NCI-H1694 (cell line): ENCODE data around the gene ZYG11A.

ENCODE experiments used
- DNase-seq: peaks from one replicate; lab custom pipeline; 2025; lab: John Stamatoyannopoulos, UW

The ZYG11A gene

GRCh38 chr1:52918201-52918600, 75.6 kb downstream of the ZYG11A start:
- DNase-seq = no peak

- no peak for DNase-seq
These were observed 76.6 kb downstream of the ZYG11A start for GRCh38 chr1:52919051-52919722.

GRCh38 chr1:52919723-52920483, 77.3 kb downstream of the ZYG11A start:
- no peak for DNase-seq

- DNase-seq = no peak
These were observed 78.3 kb downstream of the ZYG11A start for GRCh38 chr1:52920791-52921291.

- DNase-seq = no peak
These were observed 83.0 kb downstream of the ZYG11A start for GRCh38 chr1:52925571-52926005.

- no peak for DNase-seq
These were observed 84.3 kb downstream of the ZYG11A start for GRCh38 chr1:52926864-52927211.

- DNase-seq = peak; percentile 33
These were observed 84.9 kb downstream of the ZYG11A start, which contains the start of gene SCP2 for GRCh38 chr1:52927212-52928014. Gene SCP2, plus strand, starts transcription at chr1:52927276. Its CDS starts 121 bp downstream, at chr1:52927397.

GRCh38 chr1:52928015-52928404, 85.5 kb downstream of the ZYG11A start:
- DNase-seq = no peak

GRCh38 chr1:52929019-52929418, 86.5 kb downstream of the ZYG11A start:
- no peak for DNase-seq

GRCh38 chr1:52937433-52938182, 95.0 kb downstream of the ZYG11A start:
- no peak for DNase-seq

- no peak for DNase-seq
These were observed 95.6 kb downstream of the ZYG11A start for GRCh38 chr1:52938183-52938451.

- DNase-seq = no peak
These were observed 101.4 kb downstream of the ZYG11A start for GRCh38 chr1:52943876-52944416.

GRCh38 chr1:52944566-52944965, 102.0 kb downstream of the ZYG11A start:
- no peak for DNase-seq
